ENCODE results near the gene RNF112.

The RNF112 gene

GRCh38 chr17:19410875-19411620 is at the start of gene RNF112:
Gene RNF112, plus strand, starts transcription at chr17:19411232. Its CDS starts 177 bp downstream, at chr17:19411409.
- DNase-seq, result no peak

- DNase-seq, result no peak
These were observed 49.7 kb upstream of the RNF112 start for GRCh38 chr17:19361326-19361725.

- no peak for DNase-seq
These were observed 49.1 kb upstream of the RNF112 start for GRCh38 chr17:19361944-19362276.

GRCh38 chr17:19362277-19363113 is 48.5 kb upstream of the RNF112 start, which contains the start of gene B9D1:
Gene B9D1, minus strand, starts transcription at chr17:19362723. Its CDS starts 154 bp downstream, at chr17:19362569.
- DNase-seq, result peak; percentile 96

- DNase-seq, result no peak
These were observed 48.0 kb upstream of the RNF112 start for GRCh38 chr17:19363114-19363438.

- DNase-seq, result no peak
These were observed 47.5 kb upstream of the RNF112 start for GRCh38 chr17:19363460-19364035.

GRCh38 chr17:19364699-19365498 is 46.1 kb upstream of the RNF112 start:
- no peak for DNase-seq

GRCh38 chr17:19365499-19365817 is 45.6 kb upstream of the RNF112 start:
- DNase-seq, result no peak

- DNase-seq, result no peak
These were observed 45.0 kb upstream of the RNF112 start for GRCh38 chr17:19365833-19366636.

GRCh38 chr17:19366637-19366972 is 44.4 kb upstream of the RNF112 start:
- no peak for DNase-seq

GRCh38 chr17:19368229-19368628 is 42.8 kb upstream of the RNF112 start:
- DNase-seq, result no peak

- no peak for DNase-seq
These were observed 41.8 kb upstream of the RNF112 start for GRCh38 chr17:19369107-19369778.

GRCh38 chr17:19369846-19370492 is 41.1 kb upstream of the RNF112 start:
- no peak for DNase-seq

- DNase-seq, result no peak
These were observed 40.5 kb upstream of the RNF112 start for GRCh38 chr17:19370493-19370960.

GRCh38 chr17:19371259-19372010 is 39.6 kb upstream of the RNF112 start:
- DNase-seq, result no peak

- no peak for DNase-seq
These were observed 39.0 kb upstream of the RNF112 start for GRCh38 chr17:19372011-19372370.

GRCh38 chr17:19372439-19372838 is 38.6 kb upstream of the RNF112 start:
- no peak for DNase-seq

GRCh38 chr17:19372866-19373504 is 38.0 kb upstream of the RNF112 start:
- DNase-seq, result no peak

GRCh38 chr17:19374136-19374535 is 36.9 kb upstream of the RNF112 start:
- no peak for DNase-seq

GRCh38 chr17:19375732-19376131 is 35.3 kb upstream of the RNF112 start:
- no peak for DNase-seq

All from NCI-H1105 treated with DMSO at 0.1 percent for 48 hours (cell line).